Fibroblast of lung (primary cell): ENCODE results near the gene DEPP1.

Experiments
- CTCF ChIP-seq, 2 donors: IDR thresholded peaks in 1 of 2; conservative IDR thresholded peaks in 1 of 2; 1 replicate in 1 of 2; 2 replicates in 1 of 2; pipeline ENCODE4 v1.5.1; 2011 to 2012; ENCODE audit warnings: low read length in 2 of 2, control low read depth in 1 of 2, inconsistent platforms in 1 of 2, low read depth in 1 of 2, mild to moderate bottlenecking in 1 of 2
- EZH2 ChIP-seq: IDR thresholded peaks from 2 replicates; pipeline ENCODE4 v1.5.1; 2012; ENCODE audit warnings: low read length, control low read depth, mild to moderate bottlenecking; ENCODE audit errors: missing control alignments

DNA sequence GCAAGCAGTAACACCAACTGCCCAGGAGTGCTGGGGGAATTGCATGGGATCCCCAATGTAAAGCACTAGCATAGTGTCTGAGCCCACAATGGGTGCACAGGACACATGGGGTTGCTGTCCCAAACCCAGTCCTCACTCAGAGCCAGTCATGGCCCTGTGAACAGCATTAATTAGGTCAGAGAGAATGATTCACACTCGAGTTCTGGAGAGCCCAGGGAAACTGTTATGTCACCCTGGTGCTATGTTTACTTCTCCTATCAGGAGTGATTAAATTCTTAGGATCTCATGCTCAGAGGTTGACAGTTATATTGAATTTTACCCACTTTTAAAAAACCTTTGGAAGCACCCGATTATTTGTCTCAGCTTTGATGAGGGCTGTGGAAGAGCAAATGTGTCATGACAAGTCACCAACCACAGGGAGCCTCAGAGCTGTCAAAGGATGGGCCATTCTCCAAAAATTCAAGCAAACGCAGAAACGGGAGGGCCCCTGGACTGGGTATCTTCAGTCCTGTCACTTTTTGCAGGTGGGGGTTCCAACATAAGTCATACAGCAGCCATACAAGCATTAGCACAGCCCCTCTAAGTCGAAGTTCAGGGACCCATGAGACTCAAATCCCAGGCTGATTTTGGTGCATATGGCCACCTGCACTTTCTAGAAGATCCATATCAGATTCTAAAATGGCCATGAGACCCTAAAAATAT lies 20.3 kb downstream of the DEPP1 start:
- TF ChIP-seq CTCF (conservative IDR thresholded peaks at IDR 0.05 in 1 of 2, IDR thresholded peaks at IDR 0.05 in 1 of 2; ENCODE audit: low read depth in 1 of 2, low read length in 2 of 2) (no peak), EZH2 (no peak)
